ENCODE measurements around the gene DMD. TPM values are rescaled to one million over a fixed set of nuclear protein-coding genes. Genes with fewer than 3 reads are reported as not detected.

DMD gene
- total and polyA plus RNA-seq, 2 of the 8 experiments (the other 6 are each of a cell fraction or from before 2014, with no cell fraction given) = 4.8 to 7.4 TPM

DNA sequence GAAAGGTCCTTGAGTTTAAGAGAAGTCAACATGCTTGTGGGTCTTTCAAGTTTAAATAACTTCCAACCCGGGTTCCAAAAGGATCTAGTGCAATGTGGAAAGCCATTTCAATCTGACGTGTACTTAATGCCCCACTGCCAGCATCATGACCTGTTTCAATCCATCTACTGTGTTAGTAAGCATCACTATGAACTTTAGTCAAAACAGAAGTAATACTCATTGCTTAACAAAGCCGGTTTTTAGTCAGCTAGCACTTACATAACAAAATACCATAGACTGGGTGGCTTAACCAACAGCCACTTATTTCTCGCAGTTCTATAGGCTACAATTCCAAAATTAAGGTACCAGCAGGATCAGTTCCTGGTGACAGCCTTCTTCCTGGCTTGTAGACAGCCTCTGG is 677.5 kb downstream of the DMD start (continued):
- no peak for TF ChIP-seq ASH2L (IDR thresholded peaks at IDR 0.05; ENCODE audit: low read length)

- WGBS, 2 experiments (ENCODE audit: extremely low coverage in 1 of 2, insufficient coverage in 1 of 2, insufficient read length in 1 of 2, insufficient replicate concordance in 2 of 2, low coverage in 1 of 2, low lambda C conversion rate in 2 of 2, missing lambda C conversion rate in 1 of 2) = 91% methylated on average over 4 of the region's 4 CpGs; no CpG with 5 or more reads in 1 of the 2 experiments
- Histone ChIP-seq H3K56ac (replicated peaks; ENCODE audit: insufficient read length, low read depth, low read length) (no peak overlapping the region), H3K9me3 (ENCODE audit: insufficient read depth in 2 of 2, low read depth in 1 of 2, low read length in 1 of 2) (no peaks in the 10 kb centered on the region), H2BK20ac (ENCODE audit: low read length) (no peak overlapping the region), H2BK5ac (ENCODE audit: low read depth, low read length) (no peak overlapping the region), H3K23ac (ENCODE audit: insufficient read length) (no peak overlapping the region), H4K5ac (ENCODE audit: insufficient read length, low read depth, low read length) (no peak overlapping the region), H4K20me1 (replicated peaks in 1 of 2; ENCODE audit: control insufficient read depth in 1 of 2, insufficient read depth in 2 of 2, low read length in 2 of 2) (no peaks in the 10 kb centered on the region), H3K4ac (replicated peaks; ENCODE audit: insufficient read length, low read depth, low read length) (no peak overlapping the region), H3K4me1 (replicated peaks in 1 of 4; ENCODE audit: control insufficient read depth in 3 of 4, insufficient read depth in 4 of 4, low read length in 3 of 4) (no peaks in the 10 kb centered on the region), H4K91ac (replicated peaks; ENCODE audit: insufficient read length, low read length) (no peak overlapping the region), H3K14ac (ENCODE audit: insufficient read length) (no peak overlapping the region), H3K79me2 (ENCODE audit: control insufficient read depth in 1 of 2, insufficient read depth in 2 of 2, low read length in 2 of 2) (no peaks in the 10 kb centered on the region), H3K4me3 (ENCODE audit: extremely low read depth in 1 of 4, insufficient read depth in 2 of 4, low read depth in 3 of 4, low read length in 4 of 4) (no peak overlapping the region), H3K27me3 (replicated peaks in 1 of 4; ENCODE audit: control insufficient read depth in 3 of 4, extremely low read depth in 1 of 4, insufficient read depth in 3 of 4, low read length in 3 of 4) (no peaks in the 10 kb centered on the region), H3K79me1 (ENCODE audit: low read depth, low read length) (no peaks in the 10 kb centered on the region), H2AK5ac (ENCODE audit: low read depth, low read length) (no peak overlapping the region), H2AFZ (ENCODE audit: low read length) (no peak overlapping the region), H3K27ac (ENCODE audit: low read depth, low read length) (no peak overlapping the region), H2BK12ac (ENCODE audit: low read depth, low read length) (no peak overlapping the region), H4K8ac (ENCODE audit: extremely low read depth, insufficient read depth, low read length) (no peak overlapping the region), H2BK120ac (replicated peaks; ENCODE audit: low read depth, low read length) (no peak overlapping the region), H3K4me2 (ENCODE audit: insufficient read depth in 1 of 2, low read depth in 2 of 2, low read length in 2 of 2) (no peak overlapping the region), H3K23me2 (ENCODE audit: low read depth, low read length) (no peaks in the 10 kb centered on the region), H2BK15ac (ENCODE audit: low read length) (no peak overlapping the region), H3K18ac (ENCODE audit: extremely low read depth, low read length) (no peak overlapping the region), H3K36me3 (ENCODE audit: control insufficient read depth in 2 of 4, insufficient read depth in 4 of 4, low read length in 3 of 4) (no peaks in the 10 kb centered on the region), H3K9ac (replicated peaks in 1 of 4; ENCODE audit: extremely low read depth in 1 of 4, low read depth in 3 of 4, low read length in 3 of 4) (no peak overlapping the region)
- ChIA-PET POLR2A (ENCODE audit: partially characterized antibody) (no interaction called here), CTCF (ENCODE audit: partially characterized antibody) (no interaction called here)
- FAIRE-seq = no peak
- DNase-seq (ENCODE audit: low read depth in 1 of 2, low spot score in 2 of 2) = no peak
- TF ChIP-seq POU5F1 (IDR thresholded peaks at IDR 0.05; ENCODE audit: low read depth, low read length) (no peak), CEBPB (IDR thresholded peaks at IDR 0.05; ENCODE audit: low read depth, low read length) (no peak), SIRT6 (IDR thresholded peaks at IDR 0.05; ENCODE audit: low read length) (no peak), PHF8 (conservative IDR thresholded peaks at IDR 0.05; ENCODE audit: low read depth, low read length) (no peak), TEAD4 (IDR thresholded peaks at IDR 0.05; ENCODE audit: low read depth, low read length) (no peak), EGR1 (IDR thresholded peaks at IDR 0.05; ENCODE audit: borderline replicate concordance, low read depth, low read length) (no peak), KDM5A (IDR thresholded peaks at IDR 0.05; ENCODE audit: low read length) (no peak), BCL11A (IDR thresholded peaks at IDR 0.05; ENCODE audit: low read depth in 2 of 2, low read length in 2 of 2) (no peak), TAF1 (IDR thresholded peaks at IDR 0.05; ENCODE audit: low read depth, low read length) (no peak), ATF2 (IDR thresholded peaks at IDR 0.05; ENCODE audit: low read length) (no peak), GABPA (IDR thresholded peaks at IDR 0.05; ENCODE audit: borderline replicate concordance, insufficient read depth, low read length) (no peak), HDAC6 (IDR thresholded peaks at IDR 0.05; ENCODE audit: low read depth, low read length) (no peak)
Observed at GRCh38 chrX:32532262-32532661, 679.1 kb downstream of the DMD start.

All from H1 (cell line).